ENCODE data around the gene MFN2.

DNA sequence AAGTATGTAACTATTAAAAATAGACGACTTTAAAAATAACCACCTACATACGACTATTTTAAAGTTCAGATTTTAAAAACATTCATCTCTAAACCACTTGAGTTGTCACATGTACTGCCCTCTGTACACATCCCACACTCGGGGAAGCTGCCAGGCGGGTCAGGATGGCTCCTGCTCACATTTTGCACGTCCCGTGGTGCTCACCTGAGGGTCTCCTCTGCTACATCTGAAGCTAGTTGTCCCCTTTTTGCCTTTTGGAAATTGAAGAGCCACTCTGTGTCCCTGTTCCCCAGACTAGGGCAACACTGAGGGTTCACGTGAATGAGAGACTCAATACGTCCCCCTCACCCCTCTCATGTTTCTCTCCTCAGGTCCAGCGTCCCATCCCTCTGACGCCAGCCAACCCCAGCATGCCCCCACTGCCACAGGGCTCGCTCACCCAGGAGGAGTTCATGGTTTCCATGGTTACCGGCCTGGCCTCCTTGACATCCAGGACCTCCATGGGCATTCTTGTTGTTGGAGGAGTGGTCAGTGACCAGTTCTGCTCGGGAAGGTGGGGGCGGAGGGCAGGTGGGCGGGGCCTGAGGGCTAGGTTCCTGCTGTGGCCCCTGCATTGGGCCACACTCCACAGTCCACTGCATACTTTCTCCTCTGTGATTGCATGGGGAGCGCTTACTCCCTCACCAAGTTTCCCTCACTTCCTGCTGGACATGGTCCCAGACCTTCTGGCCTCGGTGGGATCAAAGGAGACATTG lies 26.1 kb downstream of the MFN2 start:
- TF ChIP-seq, protein P1, sequence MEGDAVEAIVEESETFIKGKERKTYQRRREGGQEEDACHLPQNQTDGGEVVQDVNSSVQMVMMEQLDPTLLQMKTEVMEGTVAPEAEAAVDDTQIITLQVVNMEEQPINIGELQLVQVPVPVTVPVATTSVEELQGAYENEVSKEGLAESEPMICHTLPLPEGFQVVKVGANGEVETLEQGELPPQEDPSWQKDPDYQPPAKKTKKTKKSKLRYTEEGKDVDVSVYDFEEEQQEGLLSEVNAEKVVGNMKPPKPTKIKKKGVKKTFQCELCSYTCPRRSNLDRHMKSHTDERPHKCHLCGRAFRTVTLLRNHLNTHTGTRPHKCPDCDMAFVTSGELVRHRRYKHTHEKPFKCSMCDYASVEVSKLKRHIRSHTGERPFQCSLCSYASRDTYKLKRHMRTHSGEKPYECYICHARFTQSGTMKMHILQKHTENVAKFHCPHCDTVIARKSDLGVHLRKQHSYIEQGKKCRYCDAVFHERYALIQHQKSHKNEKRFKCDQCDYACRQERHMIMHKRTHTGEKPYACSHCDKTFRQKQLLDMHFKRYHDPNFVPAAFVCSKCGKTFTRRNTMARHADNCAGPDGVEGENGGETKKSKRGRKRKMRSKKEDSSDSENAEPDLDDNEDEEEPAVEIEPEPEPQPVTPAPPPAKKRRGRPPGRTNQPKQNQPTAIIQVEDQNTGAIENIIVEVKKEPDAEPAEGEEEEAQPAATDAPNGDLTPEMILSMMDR (IDR thresholded peaks at IDR 0.05), result no peak
- TF ChIP-seq EP300 (IDR thresholded peaks at IDR 0.05) (no peak), POLR2A (IDR thresholded peaks at IDR 0.05) (no peak)
